GM19438 (cell line): Measurements from ENCODE around the gene KLHL8.

Experiments used
- ATAC-seq: cut with Tn5 transposase; IDR thresholded peaks from one replicate; pipeline ENCODE4 v1.9.1; 2021; ENCODE audit warnings: low read depth; ENCODE audit not compliant: unreplicated experiment

KLHL8 gene

GRCh38 chr4:87220094-87220822 is at the start of gene KLHL8:
TSS of gene KLHL8 (minus strand) at chr4:87220618. CDS start at chr4:87195539, 25,079 bp downstream.
- peak; percentile 86 for ATAC-seq

- ATAC-seq: no peak
Observed at GRCh38 chr4:87270144-87270543, 49.7 kb upstream of the KLHL8 start.

- no peak for ATAC-seq
Observed at GRCh38 chr4:87268411-87268810, 48.0 kb upstream of the KLHL8 start.

GRCh38 chr4:87266986-87267385 is 46.6 kb upstream of the KLHL8 start:
- ATAC-seq: no peak

- ATAC-seq: no peak
Observed at GRCh38 chr4:87262886-87263285, 42.5 kb upstream of the KLHL8 start.

- ATAC-seq: no peak
Observed at GRCh38 chr4:87260477-87260876, 40.1 kb upstream of the KLHL8 start.

GRCh38 chr4:87258677-87259076 is 38.3 kb upstream of the KLHL8 start:
- ATAC-seq: no peak

GRCh38 chr4:87257523-87257922 is 37.1 kb upstream of the KLHL8 start:
- ATAC-seq: no peak

- ATAC-seq: no peak
Observed at GRCh38 chr4:87255755-87256154, 35.3 kb upstream of the KLHL8 start.

GRCh38 chr4:87251106-87251505 is 30.7 kb upstream of the KLHL8 start:
- ATAC-seq: no peak

- no peak for ATAC-seq
Observed at GRCh38 chr4:87250294-87250693, 29.9 kb upstream of the KLHL8 start.

GRCh38 chr4:87249332-87250019 is 29.1 kb upstream of the KLHL8 start:
- no peak for ATAC-seq

GRCh38 chr4:87243426-87244053 is 23.1 kb upstream of the KLHL8 start:
- ATAC-seq: no peak

- ATAC-seq: no peak
Observed at GRCh38 chr4:87241336-87241735, 20.9 kb upstream of the KLHL8 start.

- no peak for ATAC-seq
Observed at GRCh38 chr4:87240341-87240740, 19.9 kb upstream of the KLHL8 start.

GRCh38 chr4:87239821-87240220 is 19.4 kb upstream of the KLHL8 start:
- ATAC-seq: no peak

- no peak for ATAC-seq
Observed at GRCh38 chr4:87239194-87239593, 18.8 kb upstream of the KLHL8 start.

- ATAC-seq: no peak
Observed at GRCh38 chr4:87236861-87237260, 16.4 kb upstream of the KLHL8 start.

- no peak for ATAC-seq
Observed at GRCh38 chr4:87235020-87235671, 14.7 kb upstream of the KLHL8 start.

GRCh38 chr4:87232216-87232615 is 11.8 kb upstream of the KLHL8 start:
- no peak for ATAC-seq

- ATAC-seq: no peak
Observed at GRCh38 chr4:87230806-87231205, 10.4 kb upstream of the KLHL8 start.
